SK-MEL-5 (cell line): ENCODE measurements around the gene KRT13. TPM values are rescaled to one million over a fixed set of nuclear protein-coding genes. Genes with fewer than 3 reads are reported as not detected.
A peak's percentile ranks its signal among the peaks of the same experiment; 100 is the strongest.

Experiments
- DNase-seq: peaks from one replicate; pipeline ENCODE4 v3.0.0-alpha.2; 2016; ENCODE audit warnings: low read depth, low spot score
- in situ Hi-C: cut with HindIII; loops from 2 replicates; pipeline ENCODE4 v1.10.0; 2016; ENCODE audit warnings: low sequenced_read_pairs, high pct_unique_total_duplicates, low pct_unique_long_range_greater_than_20kb
- total RNA-seq: library from RNA; depleted of rRNA; stranded (reverse); fragments of >200 nt; shearing (Covaris generic); gene quantifications from 2 replicates; pipeline ENCODE4 v1.2.3, GENCODE V29; 2014

Gene KRT13
- total RNA-seq, 1 experiment from 2014 or later, result not detected

- DNase-seq, result no peak
- in situ Hi-C loops, result no loop called here
Observed at GRCh38 chr17:41539979-41540701, 34.7 kb upstream of the KRT13 start.

- peak; percentile 30 for DNase-seq
- in situ Hi-C loops, result no loop called here
Observed at GRCh38 chr17:41539071-41539492, 33.7 kb upstream of the KRT13 start.

- DNase-seq, result no peak
- in situ Hi-C loops, result no loop called here
Observed at GRCh38 chr17:41538565-41538991, 33.2 kb upstream of the KRT13 start.

- in situ Hi-C loops, result no loop called here
Observed at GRCh38 chr17:41537990-41538389, 32.6 kb upstream of the KRT13 start.

GRCh38 chr17:41537614-41537954, 32.2 kb upstream of the KRT13 start:
- no peak for DNase-seq
- in situ Hi-C loops, result no loop called here

More at GRCh38 chr17:41537990-41538389, 32.6 kb upstream of the KRT13 start:
- DNase-seq, result no peak

- DNase-seq, result no peak
- in situ Hi-C loops, result no loop called here
Observed at GRCh38 chr17:41536741-41537613, 31.6 kb upstream of the KRT13 start.

GRCh38 chr17:41535764-41536481, 30.5 kb upstream of the KRT13 start:
- in situ Hi-C loops, result no loop called here
- DNase-seq, result no peak

- in situ Hi-C loops, result no loop called here
- no peak for DNase-seq
Observed at GRCh38 chr17:41534899-41535546, 29.6 kb upstream of the KRT13 start.

- in situ Hi-C loops, result no loop called here
- no peak for DNase-seq
Observed at GRCh38 chr17:41533613-41534012, 28.2 kb upstream of the KRT13 start.

GRCh38 chr17:41532947-41533570, 27.6 kb upstream of the KRT13 start:
- in situ Hi-C loops, result no loop called here

GRCh38 chr17:41531993-41532392, 26.6 kb upstream of the KRT13 start:
- DNase-seq, result no peak
- in situ Hi-C loops, result no loop called here

More at GRCh38 chr17:41532947-41533570, 27.6 kb upstream of the KRT13 start:
- DNase-seq, result no peak

GRCh38 chr17:41530062-41531048, 24.9 kb upstream of the KRT13 start:
- in situ Hi-C loops, result no loop called here
- peak; percentile 14 for DNase-seq

- in situ Hi-C loops, result no loop called here
- no peak for DNase-seq
Observed at GRCh38 chr17:41529491-41529915, 24.1 kb upstream of the KRT13 start.

GRCh38 chr17:41528959-41529353, 23.5 kb upstream of the KRT13 start:
- in situ Hi-C loops, result no loop called here

GRCh38 chr17:41527063-41528023, 21.9 kb upstream of the KRT13 start:
- in situ Hi-C loops, result no loop called here

More at GRCh38 chr17:41528959-41529353, 23.5 kb upstream of the KRT13 start:
- no peak for DNase-seq

More at GRCh38 chr17:41527063-41528023, 21.9 kb upstream of the KRT13 start:
- DNase-seq, result no peak
